Left lung (tissue), 10 donors: ENCODE results near the gene FAM110A. TPM values are rescaled to one million over a fixed set of nuclear protein-coding genes. Genes with fewer than 3 reads are reported as not detected.
A peak's percentile ranks its signal among the peaks of the same experiment; 100 is the strongest.

Source experiments
- ATAC-seq: fragments of 200-7000 bp; cut with Tn5 transposase; one replicate; pipeline ENCODE4 v1.9.1; 2020; ENCODE audit warnings: moderate library complexity
- DNase-seq, 4 donors: peaks; one replicate each; pipeline ENCODE4 v3.0.0-alpha.2; 2013 to 2020
- H3K27ac ChIP-seq, 2 donors: fragments of 200-600 bp; sonication (generic) in 1 of 2; one replicate each; pipeline versions ENCODE4 v1.5.0 to v1.8.0; 2020 to 2021
- H3K27me3 ChIP-seq, 2 donors: fragments of 200-600 bp; sonication (generic) in 1 of 2; one replicate each; pipeline versions ENCODE4 v1.5.0 to v1.8.0; 2020 to 2021
- H3K36me3 ChIP-seq, 2 donors: fragments of 200-600 bp; sonication (generic) in 1 of 2; one replicate each; pipeline versions ENCODE4 v1.5.0 to v1.8.0; 2020 to 2021
- H3K4me1 ChIP-seq, 2 donors: fragments of 200-600 bp; one replicate each; pipeline ENCODE4 v1.8.0; 2021
- H3K4me3 ChIP-seq, 2 donors: fragments of 200-600 bp; sonication (generic) in 1 of 2; one replicate each; pipeline versions ENCODE4 v1.5.0 to v1.8.0; 2020 to 2021; ENCODE audit warnings: mild to moderate bottlenecking in 1 of 2
- H3K9me3 ChIP-seq, 2 donors: fragments of 200-600 bp; sonication (generic) in 1 of 2; one replicate each; pipeline versions ENCODE4 v1.5.0 to v1.8.0; 2020 to 2021
- CTCF ChIP-seq, 2 donors: fragments of 200-600 bp; sonication (generic) in 1 of 2; IDR thresholded peaks; one replicate each; pipeline versions ENCODE4 v1.5.0 to v1.8.0; 2021; ENCODE audit warnings: antibody characterized with exemption in 2 of 2
- intact Hi-C, 2 donors: fragments of 100-400 bp; cut with DNase I; formaldehyde crosslinking; loops; one replicate each; pipeline versions ENCODE4 v1.11.2 to v1.14.2; 2022
- polyA plus RNA-seq, 6 donors: library from polyadenylated mRNA; unstranded; fragments of 120-200 nt; gene quantifications; one replicate each; pipeline ENCODE4 v1.2.1, GENCODE V29; 2013; ENCODE audit not compliant: insufficient read length in 6 of 6
- total RNA-seq, 2 donors: library from RNA; stranded (reverse); fragmentation: NEBNext Ultra II Directional; extraction: Animal tissue kit (Norgen Biotek cat#: 25700); gene quantifications; one replicate each; pipeline ENCODE4 v1.2.1, GENCODE V29; 2021
- donor health status: DM: no; HTN: yes; CAD: no.
- donor health status: DM: no; HTN: no; CAD: no.

The FAM110A gene
- total and polyA plus RNA-seq, 8 donors = 11.8 to 21.5 (median 13.4) TPM

DNA sequence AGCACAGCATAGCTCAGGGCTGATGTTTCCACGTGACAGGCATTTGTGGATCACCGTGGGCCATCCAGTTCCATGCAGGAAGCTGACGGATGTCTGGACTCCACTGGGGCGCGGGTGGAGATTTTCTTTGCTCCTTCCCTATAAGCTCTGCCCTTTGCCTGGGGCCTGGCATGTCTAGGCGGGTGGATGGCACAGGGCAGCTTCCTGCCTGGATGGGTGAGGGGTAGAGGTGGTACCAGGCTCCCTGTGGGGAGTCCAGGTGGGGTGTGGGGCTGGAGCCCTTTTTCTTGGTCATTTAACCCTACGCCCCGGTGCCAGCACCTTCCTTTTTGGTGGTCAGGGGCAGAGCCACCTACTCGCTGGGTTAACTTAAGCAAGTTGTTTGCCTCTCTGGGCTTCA is 10.4 kb downstream of the FAM110A start:
- no peak for TF ChIP-seq CTCF (IDR thresholded peaks at IDR 0.05)
- H3K4me3 ChIP-seq = no peak overlapping the region
- H3K27me3 ChIP-seq = peaks cover 0 to 26% of the 10 kb centered on the region in 2 donors
- intact Hi-C loops = no loop called here
- DNase-seq = no peak
- no peaks in the 10 kb centered on the region for H3K9me3 ChIP-seq
- no peak for ATAC-seq
- no peak overlapping the region for H3K27ac ChIP-seq
- H3K4me1 ChIP-seq = peaks cover 12 to 69% of the 10 kb centered on the region in 2 donors
- H3K36me3 ChIP-seq = peaks cover 0 to 8% of the 10 kb centered on the region in 2 donors

- H3K9me3 ChIP-seq = no peaks in the 10 kb centered on the region
- peak; percentile 93 for ATAC-seq
- TF ChIP-seq CTCF (IDR thresholded peaks at IDR 0.05) = no peak
- H3K27ac ChIP-seq = peak overlapping the region; percentile 2 to 25
- peaks cover 12 to 69% of the 10 kb centered on the region in 2 donors for H3K4me1 ChIP-seq
- intact Hi-C loops = no loop called here
- DNase-seq = peak; percentile 85 to 97 (median 95)
- peak overlapping the region; percentile 5 to 41 for H3K4me3 ChIP-seq
- peaks cover 0 to 8% of the 10 kb centered on the region in 2 donors for H3K36me3 ChIP-seq
- peaks cover 0 to 26% of the 10 kb centered on the region in 2 donors for H3K27me3 ChIP-seq
These were observed 11.1 kb downstream of the FAM110A start for GRCh38 chr20:844473-845225.

DNA sequence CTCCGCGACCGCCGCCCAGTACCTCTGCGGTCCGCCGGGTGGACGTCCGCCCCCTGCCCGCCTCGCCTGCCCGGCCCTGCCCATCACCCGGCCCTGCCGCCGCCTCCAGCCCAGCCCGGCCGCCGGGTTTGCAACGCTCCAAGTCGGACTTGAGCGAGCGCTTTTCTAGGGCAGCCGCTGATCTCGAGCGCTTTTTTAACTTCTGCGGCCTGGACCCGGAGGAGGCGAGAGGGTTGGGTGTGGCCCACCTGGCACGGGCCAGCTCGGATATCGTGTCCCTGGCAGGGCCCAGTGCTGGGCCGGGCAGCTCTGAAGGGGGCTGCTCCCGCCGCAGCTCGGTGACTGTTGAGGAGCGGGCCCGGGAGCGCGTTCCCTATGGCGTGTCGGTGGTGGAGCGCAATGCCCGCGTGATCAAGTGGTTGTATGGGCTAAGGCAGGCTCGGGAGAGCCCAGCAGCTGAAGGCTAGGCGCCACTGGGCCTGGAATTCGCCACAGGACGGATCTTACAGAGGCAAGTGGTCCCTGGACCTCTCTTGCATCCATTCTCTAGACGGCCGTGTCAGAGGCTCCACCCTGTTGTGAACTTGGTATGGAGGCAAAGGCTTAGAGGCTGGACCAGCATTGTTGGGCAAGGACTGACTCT is 11.8 kb downstream of the FAM110A start:
- peak overlapping the region in 1 of 2 donors; percentile 41 for H3K4me3 ChIP-seq
- H3K4me1 ChIP-seq = peaks cover 12 to 69% of the 10 kb centered on the region in 2 donors
- no peak for ATAC-seq

DNA sequence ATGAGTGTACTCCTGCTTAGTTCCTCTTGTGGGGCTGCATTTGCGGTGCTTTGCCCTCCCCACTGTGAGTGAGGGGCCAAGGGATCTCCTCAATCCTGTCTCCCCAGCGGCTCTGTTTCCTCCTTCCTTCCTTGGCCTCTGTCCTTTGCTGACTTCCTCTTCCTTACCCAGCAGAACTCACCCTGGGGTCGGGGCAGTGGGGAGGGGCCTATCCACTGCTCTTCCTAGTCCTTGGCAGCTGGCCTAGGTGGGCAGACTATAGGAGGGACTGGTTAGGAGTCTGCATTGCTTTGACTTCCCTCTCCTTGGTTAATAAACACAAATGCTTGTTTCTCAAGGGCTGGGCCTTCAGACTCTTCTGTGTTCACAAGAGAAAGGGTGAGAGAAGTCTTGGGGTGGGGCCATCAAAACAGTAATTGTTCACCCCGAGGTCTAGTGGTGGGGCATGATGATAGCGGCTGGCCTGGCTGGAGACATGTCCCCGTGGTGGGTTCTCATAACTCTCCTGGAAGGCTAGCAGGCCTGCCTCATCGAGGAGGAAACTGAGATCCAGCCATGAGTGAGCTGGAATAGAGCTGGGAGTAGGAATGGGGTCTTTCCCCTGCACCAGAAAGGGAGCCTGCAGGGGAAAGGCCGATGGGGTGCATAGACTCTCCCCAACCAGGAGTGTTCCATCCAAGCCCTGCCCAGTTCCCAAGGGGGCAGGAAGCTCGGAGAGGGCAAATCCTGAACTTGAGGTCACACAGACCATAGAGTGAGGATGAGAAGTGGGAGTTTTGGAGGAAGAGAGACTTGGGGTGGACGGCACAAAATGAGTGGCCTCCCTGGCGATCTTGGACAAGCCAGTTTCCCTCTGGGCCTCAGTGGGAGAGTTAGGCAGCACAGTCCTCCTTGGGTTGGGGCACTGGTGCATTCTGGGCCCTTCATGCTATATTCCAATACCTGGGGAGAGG is 12.7 kb downstream of the FAM110A start:
- peaks cover 12 to 63% of the 10 kb centered on the region in 2 donors for H3K4me1 ChIP-seq
- peak overlapping the region in 1 of 2 donors; percentile 41 for H3K4me3 ChIP-seq
- peaks cover 0 to 8% of the 10 kb centered on the region in 2 donors for H3K36me3 ChIP-seq

More for the DNA sequence above, 11.8 kb downstream of the FAM110A start:
- Histone ChIP-seq H3K27me3 (peaks cover 0 to 26% of the 10 kb centered on the region in 2 donors), H3K27ac (peak overlapping the region in 1 of 2 donors; percentile 28), H3K9me3 (no peaks in the 10 kb centered on the region), H3K36me3 (peaks cover 0 to 8% of the 10 kb centered on the region in 2 donors)
- TF ChIP-seq CTCF (IDR thresholded peaks at IDR 0.05) = no peak
- intact Hi-C loops = no loop called here
- peak in 1 of 4 donors; percentile 84 for DNase-seq

More for the DNA sequence above, 12.7 kb downstream of the FAM110A start:
- DNase-seq (no peak), ATAC-seq (no peak)
- H3K27ac ChIP-seq = peak overlapping the region in 1 of 2 donors; percentile 28
- peaks cover 0 to 21% of the 10 kb centered on the region in 2 donors for H3K27me3 ChIP-seq
- intact Hi-C loops = no loop called here
- TF ChIP-seq CTCF (IDR thresholded peaks at IDR 0.05) = no peak
- H3K9me3 ChIP-seq = no peaks in the 10 kb centered on the region
